ENCODE measurements around the gene GPR132. TPM values are rescaled to one million over a fixed set of nuclear protein-coding genes. Genes with fewer than 3 reads are reported as not detected.

The GPR132 gene
- total RNA-seq, 2 experiments from 2014 or later = 27.7 to 35.4 TPM

GRCh38 chr14:105018414-105018813 lies 46.8 kb downstream of the GPR132 start:
- Mint-ChIP-seq H3K4me3 (peak overlapping the region; percentile 91), H3K4me1 (peaks cover 73% of the 10 kb centered on the region), H3K27ac (peak overlapping the region; percentile 19), H3K36me3 (ENCODE audit: low read depth) (peaks cover 44% of the 10 kb centered on the region), H3K9me3 (ENCODE audit: low read depth) (no peaks in the 10 kb centered on the region), H3K27me3 (no peaks in the 10 kb centered on the region)
- no peak for ATAC-seq
- ChIA-PET POLR2A (interaction anchor here (0.7 to 3.9 kb wide), 9 partner anchors 12 to 1411 kb away, joined by 3 to 21 read pairs (median 4); partner anchors contain the start of genes CLBA1 and GPR132), CTCF (interaction anchor here (1.6 to 5.8 kb wide), 2 partner anchors 10 to 27 kb away, joined by 6 to 32 read pairs; no protein-coding TSS in a partner anchor)
- DNase-seq = no peak
- intact Hi-C loops (cut with DNase I, micrococcal nuclease) = no loop called here

GRCh38 chr14:105015905-105016304 lies 49.3 kb downstream of the GPR132 start:
- Mint-ChIP-seq H3K9me3 (ENCODE audit: low read depth) (no peaks in the 10 kb centered on the region), H3K4me1 (peaks cover 56% of the 10 kb centered on the region), H3K36me3 (ENCODE audit: low read depth) (peaks cover 56% of the 10 kb centered on the region), H3K27me3 (no peaks in the 10 kb centered on the region), H3K27ac (peak overlapping the region; percentile 53), H3K4me3 (peak overlapping the region; percentile 10)
- CTCF ChIA-PET = interaction anchor here (0.6 to 5.8 kb wide), 2 partner anchors 26 to 29 kb away, joined by 4 to 32 read pairs; no protein-coding TSS in a partner anchor
- no peak for DNase-seq
- POLR2A ChIA-PET = interaction anchor here (0.9 kb wide), 1 partner anchor 9 kb away, joined by 3 read pairs; no protein-coding TSS in a partner anchor
- intact Hi-C loops (cut with DNase I, micrococcal nuclease) = no loop called here
- no peak for ATAC-seq

GRCh38 chr14:105015242-105015641 lies 50.0 kb downstream of the GPR132 start:
- ChIA-PET POLR2A (no interaction called here), CTCF (no interaction called here)
- Mint-ChIP-seq H3K27ac (no peak overlapping the region), H3K27me3 (no peaks in the 10 kb centered on the region), H3K4me1 (peaks cover 56% of the 10 kb centered on the region), H3K4me3 (no peak overlapping the region), H3K9me3 (ENCODE audit: low read depth) (no peaks in the 10 kb centered on the region), H3K36me3 (ENCODE audit: low read depth) (peaks cover 60% of the 10 kb centered on the region)
- intact Hi-C loops (cut with DNase I, micrococcal nuclease) = no loop called here
- ATAC-seq (no peak), DNase-seq (no peak)

- Mint-ChIP-seq H3K36me3 (ENCODE audit: low read depth) (peaks cover 58% of the 10 kb centered on the region), H3K4me3 (no peak overlapping the region), H3K27ac (no peak overlapping the region), H3K27me3 (no peaks in the 10 kb centered on the region), H3K4me1 (peaks cover 54% of the 10 kb centered on the region), H3K9me3 (ENCODE audit: low read depth) (no peaks in the 10 kb centered on the region)
- intact Hi-C loops (cut with DNase I, micrococcal nuclease) = no loop called here
- ChIA-PET POLR2A (interaction anchor here (0.6 kb wide), 1 partner anchor 29 kb away, joined by 4 read pairs; the partner anchor contains the start of gene CLBA1), CTCF (interaction anchor here (1.1 kb wide), 1 partner anchor 11 kb away, joined by 4 read pairs; no protein-coding TSS in a partner anchor)
- DNase-seq (no peak), ATAC-seq (no peak)
Observed at GRCh38 chr14:105014631-105015030, 50.6 kb downstream of the GPR132 start.

DNA sequence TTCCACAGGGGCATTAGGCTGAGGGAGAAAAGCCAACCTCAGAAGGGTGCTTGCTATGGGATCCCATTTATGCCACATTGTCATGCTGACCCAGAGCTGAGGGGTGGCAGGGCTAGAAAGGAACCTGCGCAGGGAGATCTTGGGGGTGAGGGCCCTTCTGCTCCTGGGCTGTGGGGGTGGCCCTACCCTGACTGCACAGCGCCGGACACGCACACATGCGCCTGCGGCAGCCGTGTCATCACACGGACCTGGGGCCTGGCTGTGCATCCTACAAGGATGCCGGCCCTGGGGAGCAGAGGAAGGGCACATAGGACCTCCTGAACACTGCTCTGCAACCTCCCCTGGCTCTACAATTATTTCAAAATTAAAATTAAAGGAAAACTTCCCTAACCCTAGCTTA lies 51.2 kb downstream of the GPR132 start:
- Mint-ChIP-seq H3K27me3 (no peaks in the 10 kb centered on the region), H3K27ac (no peak overlapping the region), H3K9me3 (ENCODE audit: low read depth) (no peaks in the 10 kb centered on the region), H3K4me3 (no peak overlapping the region), H3K4me1 (peaks cover 48% of the 10 kb centered on the region), H3K36me3 (ENCODE audit: low read depth) (peaks cover 56% of the 10 kb centered on the region)
- intact Hi-C loops (cut with DNase I, micrococcal nuclease) = no loop called here
- POLR2A ChIA-PET = interaction anchor here (0.6 to 1.2 kb wide), 2 partner anchors 12 to 29 kb away, joined by 4 to 7 read pairs; partner anchors contain the start of gene CLBA1
- DNase-seq (no peak), ATAC-seq (no peak)
- CTCF ChIA-PET = interaction anchor here (1.1 kb wide), 1 partner anchor 10 kb away, joined by 4 read pairs; no protein-coding TSS in a partner anchor

- DNase-seq = no peak
- H3K27ac Mint-ChIP-seq = peak overlapping the region; percentile 27
- POLR2A ChIA-PET = interaction anchor here (1.2 kb wide), 1 partner anchor 13 kb away, joined by 7 read pairs; no protein-coding TSS in a partner anchor
- H3K4me3 Mint-ChIP-seq = no peak overlapping the region
- CTCF ChIA-PET = no interaction called here
- H3K4me1 Mint-ChIP-seq = peaks cover 41% of the 10 kb centered on the region
- no peak for ATAC-seq
- intact Hi-C loops (cut with DNase I, micrococcal nuclease) = no loop called here
- no peaks in the 10 kb centered on the region for H3K27me3 Mint-ChIP-seq
- H3K9me3 Mint-ChIP-seq (ENCODE audit: low read depth) = no peaks in the 10 kb centered on the region
- H3K36me3 Mint-ChIP-seq (ENCODE audit: low read depth) = peaks cover 49% of the 10 kb centered on the region
Observed at GRCh38 chr14:105013150-105013785, 52.0 kb downstream of the GPR132 start.

- DNase-seq (no peak), ATAC-seq (no peak)
- Mint-ChIP-seq H3K27ac (no peak overlapping the region), H3K36me3 (ENCODE audit: low read depth) (peaks cover 46% of the 10 kb centered on the region), H3K4me1 (peaks cover 34% of the 10 kb centered on the region), H3K9me3 (ENCODE audit: low read depth) (no peaks in the 10 kb centered on the region), H3K4me3 (no peak overlapping the region), H3K27me3 (no peaks in the 10 kb centered on the region)
- intact Hi-C loops (cut with DNase I, micrococcal nuclease) = no loop called here
- ChIA-PET CTCF (interaction anchor here (0.7 kb wide), 1 partner anchor 937 kb away, joined by 3 read pairs; no protein-coding TSS in a partner anchor), POLR2A (no interaction called here)
Observed at GRCh38 chr14:105012171-105012985, 52.9 kb downstream of the GPR132 start.

GRCh38 chr14:105011312-105011990 lies 53.8 kb downstream of the GPR132 start:
- ATAC-seq (no peak), DNase-seq (no peak)
- no peaks in the 10 kb centered on the region for H3K9me3 Mint-ChIP-seq (ENCODE audit: low read depth)
- CTCF ChIA-PET = interaction anchor here (0.7 kb wide), 1 partner anchor 936 kb away, joined by 3 read pairs; no protein-coding TSS in a partner anchor
- no peak overlapping the region for H3K4me3 Mint-ChIP-seq
- peaks cover 46% of the 10 kb centered on the region for H3K36me3 Mint-ChIP-seq (ENCODE audit: low read depth)
- H3K27ac Mint-ChIP-seq = no peak overlapping the region
- intact Hi-C loops (cut with DNase I, micrococcal nuclease) = no loop called here
- H3K27me3 Mint-ChIP-seq = no peaks in the 10 kb centered on the region
- H3K4me1 Mint-ChIP-seq = peaks cover 26% of the 10 kb centered on the region
- POLR2A ChIA-PET = no interaction called here

DNA sequence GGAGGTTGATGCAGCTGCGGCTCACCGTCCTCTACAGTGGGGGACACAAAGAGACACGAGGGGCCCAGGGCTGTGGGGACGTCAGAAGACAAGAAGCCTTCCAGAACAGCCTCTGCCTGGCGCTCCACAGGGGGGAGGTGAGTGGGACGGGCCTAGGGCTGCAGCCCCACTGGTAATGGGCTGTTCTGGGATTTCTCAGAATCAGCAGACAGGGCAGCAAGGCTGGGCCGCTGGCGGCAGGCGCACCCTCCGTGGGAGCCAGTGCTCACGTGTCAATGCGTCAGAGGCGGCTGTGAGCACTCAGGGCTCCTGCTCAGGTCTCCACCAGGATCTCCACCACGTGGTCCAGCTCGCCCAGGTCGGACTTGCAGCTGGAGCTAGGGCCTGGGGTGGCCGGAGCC lies 54.3 kb downstream of the GPR132 start:
- H3K27me3 Mint-ChIP-seq = no peaks in the 10 kb centered on the region
- H3K4me3 Mint-ChIP-seq = no peak overlapping the region
- H3K4me1 Mint-ChIP-seq = peaks cover 21% of the 10 kb centered on the region
- DNase-seq (no peak), ATAC-seq (no peak)
- H3K27ac Mint-ChIP-seq = no peak overlapping the region
- ChIA-PET CTCF (interaction anchor here (0.6 kb wide), 1 partner anchor 1508 kb away, joined by 3 read pairs; no protein-coding TSS in a partner anchor), POLR2A (no interaction called here)
- H3K9me3 Mint-ChIP-seq (ENCODE audit: low read depth) = no peaks in the 10 kb centered on the region
- H3K36me3 Mint-ChIP-seq (ENCODE audit: low read depth) = peaks cover 41% of the 10 kb centered on the region
- intact Hi-C loops (cut with DNase I, micrococcal nuclease) = no loop called here

DNA sequence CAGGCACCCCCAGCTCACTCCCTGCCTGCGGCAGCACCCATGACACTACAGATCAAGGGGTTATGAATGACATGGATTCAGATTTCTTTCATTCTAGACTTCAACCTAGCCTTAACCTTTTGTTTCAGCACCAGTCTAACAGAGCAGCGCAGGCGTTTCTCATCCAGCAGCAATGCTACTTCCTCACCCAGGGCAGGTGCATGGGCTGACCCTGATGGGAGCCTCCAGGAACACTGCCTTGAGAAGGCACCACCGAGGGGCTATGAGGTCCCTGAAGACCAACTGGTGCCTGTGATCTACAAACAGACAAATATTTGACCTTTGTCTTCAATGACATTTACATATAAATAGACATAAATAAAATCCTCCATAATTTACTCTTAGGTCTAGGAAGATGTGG lies 55.1 kb downstream of the GPR132 start:
- Mint-ChIP-seq H3K4me3 (no peak overlapping the region), H3K4me1 (peaks cover 14% of the 10 kb centered on the region), H3K9me3 (ENCODE audit: low read depth) (no peaks in the 10 kb centered on the region), H3K36me3 (ENCODE audit: low read depth) (peaks cover 39% of the 10 kb centered on the region), H3K27me3 (no peaks in the 10 kb centered on the region), H3K27ac (no peak overlapping the region)
- no peak for DNase-seq
- intact Hi-C loops (cut with DNase I, micrococcal nuclease) = no loop called here
- ChIA-PET CTCF (no interaction called here), POLR2A (no interaction called here)
- ATAC-seq = no peak
